ENCODE results near the gene HTR3E.

DNA sequence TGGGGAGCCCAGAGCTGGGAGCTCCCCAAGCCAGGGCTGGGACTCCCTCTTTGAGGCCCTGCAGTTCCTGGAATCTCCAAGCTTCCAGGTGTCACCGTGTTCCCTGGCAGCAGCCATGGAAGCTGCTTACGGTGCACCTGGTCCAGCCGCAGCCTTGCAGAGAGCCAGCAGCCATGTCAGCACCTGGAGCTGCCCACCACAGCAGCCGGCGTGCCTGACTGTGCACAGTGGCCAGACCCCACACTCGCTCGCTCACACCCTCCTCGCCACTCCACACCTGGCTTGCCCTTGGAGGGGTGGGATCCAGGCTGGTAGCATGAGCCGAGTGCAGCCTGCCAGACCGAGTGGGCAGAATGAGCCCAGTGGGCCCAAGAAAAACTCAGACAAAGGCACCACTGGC lies 14.8 kb upstream of the HTR3E start:
- TF ChIP-seq EZH2 (IDR thresholded peaks at IDR 0.05) = no peak
- TF ChIP-seq, protein P1, sequence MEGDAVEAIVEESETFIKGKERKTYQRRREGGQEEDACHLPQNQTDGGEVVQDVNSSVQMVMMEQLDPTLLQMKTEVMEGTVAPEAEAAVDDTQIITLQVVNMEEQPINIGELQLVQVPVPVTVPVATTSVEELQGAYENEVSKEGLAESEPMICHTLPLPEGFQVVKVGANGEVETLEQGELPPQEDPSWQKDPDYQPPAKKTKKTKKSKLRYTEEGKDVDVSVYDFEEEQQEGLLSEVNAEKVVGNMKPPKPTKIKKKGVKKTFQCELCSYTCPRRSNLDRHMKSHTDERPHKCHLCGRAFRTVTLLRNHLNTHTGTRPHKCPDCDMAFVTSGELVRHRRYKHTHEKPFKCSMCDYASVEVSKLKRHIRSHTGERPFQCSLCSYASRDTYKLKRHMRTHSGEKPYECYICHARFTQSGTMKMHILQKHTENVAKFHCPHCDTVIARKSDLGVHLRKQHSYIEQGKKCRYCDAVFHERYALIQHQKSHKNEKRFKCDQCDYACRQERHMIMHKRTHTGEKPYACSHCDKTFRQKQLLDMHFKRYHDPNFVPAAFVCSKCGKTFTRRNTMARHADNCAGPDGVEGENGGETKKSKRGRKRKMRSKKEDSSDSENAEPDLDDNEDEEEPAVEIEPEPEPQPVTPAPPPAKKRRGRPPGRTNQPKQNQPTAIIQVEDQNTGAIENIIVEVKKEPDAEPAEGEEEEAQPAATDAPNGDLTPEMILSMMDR (IDR thresholded peaks at IDR 0.05) = no peak

All from neural progenitor cell (in vitro differentiated cells).